NCI-H2029 treated with DMSO at 0.1 percent for 48 hours (cell line): ENCODE results near the gene SORBS2.
"Not testable (repeated sequence)": the region's sequence is repeated elsewhere in the genome, so short reads cannot be mapped to it uniquely, and the experiment has no call there.

Experiments
- DNase-seq: peaks from one replicate; lab custom pipeline; 2025; lab: John Stamatoyannopoulos, UW

SORBS2 gene

DNA sequence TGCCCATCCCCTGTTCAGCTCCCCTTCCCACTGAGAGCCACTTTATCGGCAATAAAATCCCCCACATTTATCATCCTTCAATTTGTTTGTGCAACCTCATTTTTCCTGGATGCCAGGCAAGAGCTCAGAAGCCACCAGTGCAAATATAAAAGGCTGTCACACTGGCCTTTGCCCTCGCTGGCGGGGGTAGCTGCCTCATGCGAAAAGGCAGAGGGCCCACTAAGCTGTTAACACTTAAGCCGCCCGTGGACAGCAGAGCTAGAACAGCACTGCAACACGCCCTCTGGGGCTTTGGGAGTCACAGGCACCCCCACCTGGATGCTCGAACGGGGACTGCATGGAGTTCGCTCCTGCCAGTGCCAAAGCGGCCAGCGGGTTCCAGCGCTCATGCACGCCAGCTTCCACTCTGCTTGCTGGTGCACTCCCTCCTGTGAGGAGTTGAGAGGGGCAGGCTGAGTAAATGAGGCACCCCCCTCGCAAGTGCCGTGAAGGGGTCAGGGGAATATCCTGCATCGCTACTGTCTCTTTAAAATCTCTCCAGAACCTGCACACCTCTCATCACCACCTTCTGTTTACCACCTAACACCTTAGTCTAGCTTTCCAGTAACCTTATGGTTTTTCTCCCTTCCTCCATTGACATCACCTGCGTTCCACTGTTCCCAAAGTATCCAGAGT is 99.5 kb downstream of the SORBS2 start:
- DNase-seq = no peak

DNA sequence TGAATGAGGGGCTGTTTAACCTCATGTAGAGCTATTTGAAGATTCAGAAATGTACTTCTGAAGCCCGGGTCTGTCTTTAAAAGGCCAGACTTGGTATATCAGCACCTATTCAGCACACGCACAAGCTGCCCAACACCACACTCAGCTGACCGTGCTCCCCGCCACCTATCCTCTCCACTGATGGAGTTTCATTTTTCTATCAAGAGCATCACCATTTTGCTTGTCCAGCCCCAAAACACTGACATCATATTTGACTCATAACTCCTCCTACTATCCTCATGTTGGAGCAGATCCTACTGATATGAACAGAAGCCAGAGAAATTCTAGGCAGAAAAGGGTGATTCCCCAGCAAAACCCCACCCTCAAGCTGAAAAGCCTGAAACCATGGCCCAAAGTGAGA is 100.3 kb downstream of the SORBS2 start:
- no peak for DNase-seq

DNA sequence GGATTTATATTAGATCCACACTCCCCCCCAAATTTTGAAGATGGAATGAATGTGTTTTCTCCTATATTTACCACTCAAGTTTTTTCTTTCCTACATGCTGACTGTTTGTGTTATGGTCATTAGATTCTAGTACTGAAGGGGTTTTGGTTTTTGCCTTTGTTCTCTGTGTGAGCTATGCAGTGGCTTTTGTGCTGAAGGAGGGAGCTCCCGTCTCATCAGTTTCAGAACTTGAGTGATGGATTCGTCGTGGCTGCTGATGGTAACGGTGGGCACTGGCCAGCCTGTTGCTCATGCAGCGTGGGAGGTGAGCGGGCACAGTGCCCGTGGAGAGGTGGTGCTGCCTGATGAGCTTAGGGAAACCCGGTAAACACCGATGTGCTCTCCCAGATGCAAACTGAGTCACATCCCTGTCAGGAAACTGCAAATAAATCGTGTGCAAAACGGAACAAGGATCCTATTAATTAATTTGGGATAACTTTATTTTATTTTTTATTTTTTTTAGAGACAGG is 101.5 kb downstream of the SORBS2 start:
- DNase-seq = no peak

DNA sequence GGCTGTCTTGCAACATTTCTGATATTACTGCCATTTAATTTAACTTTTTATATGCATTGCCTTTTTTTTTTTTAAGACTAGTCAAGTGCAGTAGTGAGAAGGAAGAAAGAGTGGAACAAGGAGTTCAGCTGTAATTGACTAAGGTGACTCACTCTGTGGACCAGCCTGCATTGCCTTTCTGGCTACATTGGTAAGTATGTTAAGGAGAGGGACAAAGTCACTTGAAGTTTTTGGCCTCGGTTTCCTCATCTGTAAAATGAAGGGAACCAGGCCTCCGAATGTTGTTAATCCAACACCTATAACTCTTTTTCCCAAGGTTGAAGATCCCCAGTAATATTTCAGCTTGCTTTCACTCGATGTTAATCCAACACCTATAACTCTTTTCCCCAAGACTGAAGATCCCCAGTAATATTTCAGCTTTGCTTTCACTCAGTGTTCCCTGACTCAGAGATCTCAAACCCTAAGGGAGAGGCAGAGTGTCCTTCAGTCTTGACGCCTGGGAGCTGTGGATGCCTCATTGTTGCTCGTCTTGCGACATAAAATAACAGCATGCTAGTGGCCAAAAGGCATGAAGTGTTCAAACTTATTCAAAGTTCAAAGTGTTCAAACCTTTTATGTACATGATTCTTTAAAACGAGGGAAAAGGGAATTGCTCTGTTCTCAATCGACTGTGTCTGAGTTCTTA is 102.0 kb downstream of the SORBS2 start:
- DNase-seq = no peak

DNA sequence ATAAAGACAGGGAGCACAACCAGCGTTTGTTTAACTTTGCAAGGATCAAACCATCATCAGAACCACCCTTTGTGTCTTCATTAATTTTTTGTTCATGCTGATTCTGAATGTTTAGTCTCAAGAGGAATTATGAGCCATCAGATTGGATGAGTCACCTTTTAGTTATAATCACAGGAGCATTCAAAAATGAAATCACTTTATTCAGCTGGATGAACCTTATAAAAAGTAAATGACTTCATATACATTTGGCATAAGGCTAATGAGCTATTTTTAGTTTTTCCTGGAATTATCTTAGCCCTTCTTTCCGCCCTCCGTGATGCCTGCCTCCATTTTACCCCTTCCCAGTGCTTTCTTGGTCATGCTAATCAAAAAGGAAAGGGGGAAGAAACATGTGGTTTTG is 103.6 kb downstream of the SORBS2 start:
- DNase-seq = no peak

DNA sequence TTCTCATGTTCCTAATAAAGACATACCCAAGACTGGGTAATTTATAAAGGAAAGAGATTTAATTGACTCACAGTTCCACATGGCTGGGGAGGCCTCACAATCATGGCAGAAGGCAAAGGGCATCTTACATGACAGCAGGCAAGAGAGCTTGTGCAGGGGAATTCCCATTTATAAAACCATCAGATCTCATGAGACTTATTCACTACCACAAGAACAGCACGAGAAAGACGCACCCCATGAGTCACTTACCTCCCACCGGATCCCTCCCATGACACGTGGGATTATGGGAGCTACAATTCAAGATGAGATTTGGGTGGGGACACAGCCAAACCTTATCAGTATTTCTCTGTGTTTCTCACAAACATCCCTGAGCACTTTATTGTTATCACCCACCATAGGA is 104.4 kb downstream of the SORBS2 start:
- DNase-seq = not testable (repeated sequence)

DNA sequence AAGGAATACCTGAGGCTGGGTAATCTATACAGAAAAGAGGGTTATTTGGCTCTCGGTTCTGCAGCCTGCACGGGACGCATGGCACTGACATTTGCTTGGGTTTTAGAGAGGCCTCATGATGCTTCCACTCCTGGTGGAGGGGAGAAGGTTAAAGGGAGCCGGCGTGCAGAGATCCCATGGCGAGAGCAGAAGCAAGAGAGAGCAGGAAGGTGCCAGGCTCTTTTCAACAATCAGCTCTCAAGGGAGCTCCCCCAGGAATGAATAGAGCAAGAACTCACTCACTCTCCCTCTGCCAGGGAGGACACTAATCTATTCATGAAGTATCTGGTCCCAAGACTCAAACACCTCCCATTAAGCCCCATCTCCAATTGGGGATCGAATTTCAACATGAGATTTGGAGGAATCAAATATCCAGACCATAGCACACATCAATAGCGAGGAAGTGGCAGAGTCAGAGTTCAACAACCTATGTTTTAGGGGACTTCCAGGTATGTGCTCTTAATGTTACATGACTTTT is 109.8 kb downstream of the SORBS2 start:
- DNase-seq = no peak

DNA sequence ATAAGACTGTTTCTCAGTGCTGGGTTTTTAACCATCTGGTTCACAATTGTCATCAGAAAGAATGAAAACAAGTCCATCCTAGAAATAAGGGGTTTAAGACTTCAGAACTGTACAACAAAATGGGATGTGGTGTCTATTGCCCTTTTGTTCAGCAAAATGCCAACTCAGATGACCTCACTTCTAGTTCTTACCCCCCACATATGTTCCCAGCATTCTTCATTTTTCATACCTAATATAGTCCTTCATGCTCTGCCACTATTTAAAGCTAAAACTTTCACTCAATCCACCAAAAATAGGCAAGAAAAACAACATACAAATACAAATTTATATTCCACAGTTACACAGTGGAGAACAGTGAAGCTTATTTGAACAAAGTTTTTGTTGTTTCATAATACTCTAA is 111.4 kb downstream of the SORBS2 start:
- DNase-seq = no peak

DNA sequence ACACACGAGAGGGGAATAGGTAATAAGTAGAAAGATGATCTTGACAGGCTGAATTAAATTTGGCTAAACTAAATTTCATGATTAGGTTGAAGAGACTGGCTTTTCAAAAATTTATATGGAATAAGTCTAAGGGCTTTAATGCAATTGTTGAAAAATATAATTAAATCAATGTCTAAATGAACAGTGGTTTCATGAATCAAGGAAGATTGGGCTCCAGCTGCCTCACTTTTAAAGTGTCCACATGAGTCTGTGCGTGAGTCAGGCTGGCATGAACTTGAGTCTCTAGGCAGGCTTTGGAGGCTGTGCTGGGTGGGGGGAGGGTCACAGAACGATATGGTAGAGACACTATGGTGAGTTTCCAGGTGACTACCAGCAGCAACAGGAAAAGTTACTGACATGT is 111.9 kb downstream of the SORBS2 start:
- DNase-seq = no peak

DNA sequence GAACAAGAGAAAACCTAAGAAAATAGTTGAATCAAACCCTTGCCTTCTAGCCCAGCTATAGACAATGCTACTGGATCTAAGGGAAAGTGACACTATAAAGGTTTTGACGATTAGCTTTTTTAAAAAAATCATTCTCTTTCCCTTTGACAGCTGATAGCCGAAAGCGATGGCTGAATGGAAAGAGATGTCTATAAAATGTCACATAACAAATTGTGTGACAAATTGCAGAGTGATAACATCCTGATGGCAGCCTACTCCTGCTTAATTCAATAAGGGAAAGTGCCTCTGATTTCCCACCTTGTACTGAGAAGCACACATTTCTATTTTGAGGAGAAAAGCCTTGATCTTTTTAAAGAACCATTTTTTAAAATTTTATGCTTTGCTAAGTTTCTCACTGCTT is 114.5 kb downstream of the SORBS2 start:
- DNase-seq = no peak

DNA sequence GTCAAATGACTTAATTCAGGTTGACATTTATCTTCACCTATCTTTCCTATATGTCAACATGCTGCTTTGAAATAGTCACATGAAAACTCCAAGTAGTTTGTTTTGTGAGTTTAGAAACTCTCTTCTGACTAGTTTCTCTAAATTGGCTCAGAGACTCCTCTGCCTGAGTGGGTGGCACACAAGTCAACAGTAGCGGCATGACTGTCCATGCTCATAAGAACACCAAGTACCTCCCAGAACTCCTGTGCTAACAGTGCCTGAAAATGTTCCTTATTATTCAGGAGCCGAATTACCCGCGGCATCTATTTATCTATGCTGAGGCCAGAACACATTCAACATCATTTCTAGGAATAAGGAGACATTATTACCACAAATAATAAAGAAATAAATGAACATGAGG is 116.3 kb downstream of the SORBS2 start:
- no peak for DNase-seq

DNA sequence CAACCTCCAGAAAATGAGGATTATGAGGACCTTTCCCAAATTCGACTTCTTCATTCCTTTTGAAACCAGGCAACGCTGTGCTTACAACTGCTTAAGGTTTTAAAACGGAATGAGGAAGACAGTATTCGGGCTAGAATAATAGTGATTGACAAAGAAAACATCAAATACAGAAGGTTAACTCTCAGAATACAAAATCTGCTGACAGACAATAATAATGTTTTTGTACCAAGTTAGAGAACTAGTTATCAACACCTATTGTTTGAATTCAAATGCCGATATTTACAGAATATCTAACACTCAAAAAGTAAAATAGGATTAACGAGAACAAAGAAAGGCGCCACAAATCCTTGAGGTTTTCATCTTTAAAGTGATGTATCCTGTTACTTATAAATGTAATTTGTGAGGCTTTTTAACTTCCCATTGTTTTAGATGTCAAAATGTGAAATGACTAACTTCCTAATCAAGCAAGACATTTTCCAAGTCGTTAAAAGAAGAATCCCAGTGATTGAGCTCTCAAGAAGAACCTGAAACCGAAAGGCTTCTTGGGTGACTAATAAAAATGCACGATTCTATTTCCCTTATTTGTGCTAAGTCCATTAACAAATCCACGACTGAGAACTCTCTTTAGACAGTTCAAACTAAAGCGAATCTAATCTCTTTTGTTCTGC is 118.3 kb downstream of the SORBS2 start:
- DNase-seq = no peak

DNA sequence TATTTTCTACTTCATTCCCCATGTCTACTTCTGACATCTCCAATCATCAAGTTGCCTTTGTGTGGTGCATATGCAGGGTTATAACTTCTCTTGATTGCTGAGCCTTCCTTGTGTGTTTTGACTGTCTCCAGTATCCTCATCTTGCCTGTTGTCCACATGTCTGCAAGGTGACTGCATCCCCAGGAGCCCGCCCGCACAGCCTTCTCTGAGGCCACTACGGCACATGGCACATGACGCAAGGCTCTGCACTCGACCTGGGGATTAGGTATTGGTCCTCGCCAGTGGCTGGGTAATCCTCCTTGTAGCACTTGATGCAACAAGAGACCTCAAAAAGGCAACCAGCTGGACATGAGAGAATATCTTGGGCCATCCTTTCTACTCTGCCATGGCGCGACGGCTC is 122.6 kb downstream of the SORBS2 start:
- no peak for DNase-seq

DNA sequence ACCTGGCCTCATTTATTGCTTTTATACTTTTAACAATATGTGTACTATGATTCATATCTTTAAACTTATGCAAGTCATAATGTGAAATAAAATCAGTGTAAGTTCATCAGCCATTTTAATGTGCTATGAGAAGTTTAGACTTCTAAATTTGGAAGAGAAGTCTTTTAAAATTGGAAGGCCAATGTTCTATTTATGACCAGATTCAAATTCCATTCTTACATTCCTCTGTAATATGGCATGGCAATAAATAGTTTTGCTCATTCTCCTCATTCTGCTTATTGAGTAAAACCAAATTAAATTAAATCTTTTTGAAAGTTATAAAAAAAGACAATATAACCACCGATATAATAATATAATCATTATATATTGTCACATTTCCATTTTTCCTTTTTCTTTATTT is 126.2 kb downstream of the SORBS2 start:
- no peak for DNase-seq

DNA sequence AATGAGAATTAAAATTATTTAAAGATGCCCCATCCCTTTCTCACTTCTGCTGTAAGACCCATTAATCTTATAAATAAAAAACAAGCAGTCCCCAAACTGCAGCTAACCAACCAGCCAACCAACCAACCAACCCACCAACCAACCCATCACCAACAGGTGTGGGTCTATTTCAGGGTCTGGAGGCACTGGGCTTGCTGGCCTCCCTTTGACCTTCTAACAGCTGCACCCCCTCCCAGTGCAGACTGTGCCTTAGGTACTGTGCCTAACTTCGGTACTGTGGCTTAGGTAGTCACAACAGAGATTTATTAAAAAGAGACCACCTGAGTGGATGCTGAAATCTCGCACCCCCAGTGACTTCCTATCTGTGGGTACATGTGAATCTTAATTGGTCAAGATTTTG is 128.1 kb downstream of the SORBS2 start:
- DNase-seq = no peak

DNA sequence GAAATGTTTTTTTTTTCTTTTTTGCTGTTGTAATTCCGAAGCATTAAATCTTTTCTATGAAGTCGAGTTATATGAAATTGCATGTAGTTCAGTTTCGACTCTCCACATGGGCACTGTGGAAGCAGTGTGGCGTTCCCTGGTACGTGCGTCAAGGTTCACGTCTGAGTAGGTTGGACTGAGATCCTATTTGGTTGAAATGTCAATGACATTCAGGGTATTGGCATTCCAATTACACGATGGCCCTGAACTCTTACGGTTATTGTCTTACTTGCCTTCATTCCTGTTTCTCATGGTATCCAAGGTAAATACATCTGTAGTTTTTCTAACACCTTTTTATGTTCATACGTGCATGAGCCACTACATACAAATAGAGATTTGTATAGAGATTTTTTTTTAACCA is 128.8 kb downstream of the SORBS2 start:
- no peak for DNase-seq

DNA sequence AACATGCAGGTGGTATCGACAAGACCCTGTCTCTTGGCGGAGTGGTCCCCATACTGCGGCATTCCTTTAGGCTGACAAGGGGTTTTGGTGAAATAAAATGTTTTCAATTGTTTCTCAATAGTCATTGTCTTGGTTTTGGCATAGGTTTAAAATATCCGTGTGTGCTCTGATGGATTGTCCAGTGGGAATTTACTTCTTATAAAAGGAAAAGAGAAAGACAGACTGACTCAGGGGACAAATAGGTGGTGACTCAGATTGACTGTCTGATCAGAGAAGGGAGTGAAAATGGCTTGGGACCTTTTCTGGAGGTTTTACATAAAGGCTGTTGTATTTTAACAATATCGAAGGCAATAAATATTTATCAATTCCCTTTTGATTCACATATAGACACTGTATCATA is 129.8 kb downstream of the SORBS2 start:
- DNase-seq = no peak

DNA sequence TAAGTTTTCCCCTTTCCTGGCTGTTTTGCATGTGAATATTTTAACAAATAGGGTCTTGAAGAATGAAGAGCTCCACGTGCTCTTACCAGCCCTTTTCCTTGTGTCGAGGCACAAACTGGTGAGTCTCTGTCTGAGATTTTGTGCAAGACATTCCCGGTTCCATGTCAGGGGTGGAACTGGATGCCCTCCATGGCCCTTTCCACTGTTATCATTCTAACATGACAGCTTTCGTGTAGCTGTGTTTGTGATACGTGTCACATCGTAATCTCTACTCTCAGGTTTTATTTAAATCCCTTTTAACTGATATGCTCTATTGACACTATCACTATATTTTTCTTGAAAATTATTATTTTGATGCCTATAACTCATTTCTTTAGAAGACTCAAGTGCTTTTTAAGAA is 130.4 kb downstream of the SORBS2 start:
- no peak for DNase-seq

DNA sequence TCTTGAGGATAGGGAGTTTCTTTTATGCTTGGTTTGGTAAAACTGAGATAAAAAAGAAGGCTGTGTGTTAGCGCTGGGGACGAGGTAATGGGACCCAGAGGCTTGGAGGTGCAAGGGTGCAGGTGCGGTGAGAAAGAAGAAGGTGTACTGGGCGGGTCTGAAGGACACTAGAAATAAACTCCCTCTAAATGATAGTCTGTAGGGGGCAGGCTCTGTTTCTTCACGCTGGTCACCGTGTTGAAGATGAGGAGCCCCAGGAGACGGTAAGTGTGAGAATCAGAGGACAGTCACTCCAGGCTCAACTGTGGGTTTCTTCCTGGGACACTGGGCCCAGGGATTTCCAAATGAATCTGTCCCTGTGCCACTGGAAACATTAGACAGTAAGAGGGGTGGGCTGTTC is 131.4 kb downstream of the SORBS2 start:
- no peak for DNase-seq

DNA sequence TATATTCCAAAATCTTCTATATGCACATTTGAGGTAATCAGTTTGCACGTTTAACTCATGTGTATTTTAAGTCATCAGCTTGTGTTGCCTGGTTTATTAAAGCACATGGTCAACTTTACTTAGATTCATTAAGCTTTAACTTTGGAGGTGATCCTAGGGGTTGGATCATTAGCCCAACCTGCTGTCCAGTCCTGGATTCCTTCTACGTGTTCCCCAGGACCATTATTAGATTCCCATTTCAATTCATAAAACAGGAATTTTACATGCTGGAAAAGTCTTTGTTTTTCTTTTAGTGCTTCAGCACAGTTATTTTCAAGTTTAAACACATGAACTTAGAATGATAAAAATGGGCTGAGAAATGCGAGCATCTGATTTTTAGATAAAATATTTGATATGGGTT is 132.5 kb downstream of the SORBS2 start:
- no peak for DNase-seq

DNA sequence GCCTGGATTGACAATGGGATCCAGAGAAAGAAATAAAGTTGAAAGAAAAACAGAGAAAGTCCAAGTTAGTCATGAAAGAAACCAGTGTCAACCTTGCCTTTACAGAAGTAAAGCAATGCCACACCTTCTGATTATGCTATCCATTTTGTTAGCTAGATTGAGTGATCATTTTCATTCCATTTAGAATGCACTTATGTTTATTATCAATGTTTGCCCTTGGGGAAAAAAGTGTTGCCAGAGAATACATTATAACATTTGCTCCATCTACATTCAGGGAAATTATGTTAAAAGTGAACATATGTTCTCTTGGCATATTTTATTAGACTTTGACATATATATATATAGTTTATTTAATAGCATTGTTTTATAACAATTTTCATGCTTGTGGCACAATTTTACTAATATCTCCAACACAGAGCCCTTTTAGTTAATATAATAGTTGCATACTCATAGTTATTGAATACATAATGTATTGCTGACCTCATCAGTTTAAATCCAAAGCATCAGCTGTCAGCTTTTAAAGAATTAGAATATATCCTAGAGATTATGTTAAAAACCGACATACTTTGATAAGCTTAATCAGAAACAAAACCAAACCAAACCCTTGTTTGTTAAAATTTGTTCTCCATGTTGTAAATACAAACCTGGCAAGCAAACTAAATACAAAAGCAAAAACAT is 134.2 kb downstream of the SORBS2 start:
- DNase-seq = no peak

DNA sequence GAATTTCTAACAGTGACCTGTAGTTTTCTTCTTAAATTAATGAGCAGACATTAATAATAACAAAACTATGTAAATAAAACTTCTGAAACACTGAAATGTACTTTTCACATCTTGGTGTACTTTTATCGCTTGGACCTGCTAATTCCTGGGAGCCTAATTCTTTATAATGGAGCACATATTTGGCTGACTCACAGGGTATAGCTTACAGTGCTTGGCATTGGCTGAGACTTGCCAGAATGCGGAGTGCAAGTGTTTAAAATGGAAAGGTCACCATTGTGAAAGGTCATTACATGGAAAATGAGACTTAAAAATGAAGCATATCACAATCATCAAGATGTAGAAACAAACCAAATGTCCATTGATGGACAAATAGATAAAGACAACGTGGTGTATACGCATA is 139.4 kb downstream of the SORBS2 start:
- DNase-seq = no peak

DNA sequence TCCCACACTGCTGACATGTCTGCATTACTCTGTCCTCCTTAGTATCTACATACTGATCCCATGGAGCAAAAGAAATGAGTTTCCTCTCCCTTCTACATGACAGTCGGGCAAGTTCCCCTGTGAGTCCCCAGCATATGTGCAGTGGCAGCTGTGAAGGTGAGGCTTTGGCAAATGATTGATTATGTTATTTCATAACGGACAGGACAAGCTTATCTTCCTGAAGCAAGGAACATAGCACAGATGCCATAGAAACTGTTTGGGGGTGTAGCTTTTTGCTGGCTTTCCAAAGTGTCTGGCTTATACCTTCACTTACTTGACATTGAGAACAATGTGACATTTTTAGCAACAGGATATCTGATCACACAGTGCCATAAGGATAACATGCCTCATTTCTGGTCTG is 139.8 kb downstream of the SORBS2 start:
- no peak for DNase-seq
